Measurements from ENCODE around the gene LOXL1. TPM values are rescaled to one million over a fixed set of nuclear protein-coding genes. Genes with fewer than 3 reads are reported as not detected.
A peak's percentile ranks its signal among the peaks of the same experiment; 100 is the strongest.

Gene LOXL1
- total and polyA plus RNA-seq, 8 donors, result 22.3 to 195 (median 140) TPM

GRCh38 chr15:73900095-73900712 is 26.1 kb upstream of the LOXL1 start:
- TF ChIP-seq CTCF (IDR thresholded peaks at IDR 0.05), result no peak
- H3K9me3 ChIP-seq, result no peaks in the 10 kb centered on the region
- no peak for ATAC-seq
- DNase-seq, result peak in 1 of 4 donors; percentile 24
- no peak overlapping the region for H3K27ac ChIP-seq
- no peaks in the 10 kb centered on the region for H3K36me3 ChIP-seq
- no peak overlapping the region for H3K4me3 ChIP-seq
- peaks cover 0 to 5% of the 10 kb centered on the region in 2 donors for H3K27me3 ChIP-seq
- intact Hi-C loops (cut with DNase I), result no loop called here
- no peaks in the 10 kb centered on the region for H3K4me1 ChIP-seq

GRCh38 chr15:73901126-73901810 is 25.0 kb upstream of the LOXL1 start:
- H3K9me3 ChIP-seq, result no peaks in the 10 kb centered on the region
- peak in 1 of 4 donors; percentile 10 for DNase-seq
- H3K4me3 ChIP-seq, result no peak overlapping the region
- no peaks in the 10 kb centered on the region for H3K27me3 ChIP-seq
- intact Hi-C loops (cut with DNase I), result no loop called here
- no peaks in the 10 kb centered on the region for H3K4me1 ChIP-seq
- no peak for ATAC-seq
- TF ChIP-seq CTCF (IDR thresholded peaks at IDR 0.05), result no peak
- H3K27ac ChIP-seq, result no peak overlapping the region
- H3K36me3 ChIP-seq, result no peaks in the 10 kb centered on the region

GRCh38 chr15:73902121-73903020 is 23.9 kb upstream of the LOXL1 start:
- Histone ChIP-seq H3K36me3 (no peaks in the 10 kb centered on the region), H3K27ac (no peak overlapping the region), H3K4me3 (no peak overlapping the region), H3K27me3 (no peaks in the 10 kb centered on the region), H3K4me1 (peaks cover 0 to 3% of the 10 kb centered on the region in 2 donors), H3K9me3 (no peaks in the 10 kb centered on the region)
- TF ChIP-seq CTCF (IDR thresholded peaks at IDR 0.05), result no peak
- peak in 1 of 4 donors; percentile 26 for DNase-seq
- intact Hi-C loops (cut with DNase I), result no loop called here
- ATAC-seq, result no peak

GRCh38 chr15:73904026-73904815 is 22.0 kb upstream of the LOXL1 start:
- intact Hi-C loops (cut with DNase I), result no loop called here

More at GRCh38 chr15:73904026-73904815, 22.0 kb upstream of the LOXL1 start:
- H3K27ac ChIP-seq, result no peak overlapping the region
- H3K4me1 ChIP-seq, result peaks cover 0 to 4% of the 10 kb centered on the region in 2 donors
- H3K27me3 ChIP-seq, result no peaks in the 10 kb centered on the region
- no peaks in the 10 kb centered on the region for H3K9me3 ChIP-seq
- TF ChIP-seq CTCF (IDR thresholded peaks at IDR 0.05), result no peak
- no peak for ATAC-seq
- H3K36me3 ChIP-seq, result no peaks in the 10 kb centered on the region
- DNase-seq, result peak in 1 of 4 donors; percentile 22
- no peak overlapping the region for H3K4me3 ChIP-seq

All from left lung (tissue), 10 donors.